GM18505 (cell line): ENCODE data around the gene RCHY1.
A peak's percentile ranks its signal among the peaks of the same experiment; 100 is the strongest.
"Not testable (repeated sequence)": the region's sequence is repeated elsewhere in the genome, so short reads cannot be mapped to it uniquely, and the experiment has no call there.

ENCODE experiments used
- ATAC-seq: cut with Tn5 transposase; IDR thresholded peaks from one replicate; pipeline ENCODE4 v1.9.1; 2021; ENCODE audit not compliant: unreplicated experiment
- POLR2A ChIP-seq: IDR thresholded peaks from 4 replicates; pipeline ENCODE4 v1.6.1; 2011; ENCODE audit warnings: borderline replicate concordance; ENCODE audit not compliant: insufficient read depth, insufficient read length; ENCODE audit errors: extremely low read depth

The RCHY1 gene

GRCh38 chr4:75514131-75514948 lies at the start of gene RCHY1, which contains the start of gene THAP6:
RCHY1 (minus strand) TSS chr4:75514403; CDS start chr4:75514286, 117 bp downstream.
THAP6 (plus strand) TSS chr4:75514473; CDS start chr4:75515453, 980 bp downstream.
- peak; percentile 94 for ATAC-seq
- TF ChIP-seq POLR2A = peak; percentile 98

- no peak for TF ChIP-seq POLR2A
- ATAC-seq = no peak
These were observed 47.6 kb upstream of the RCHY1 start for GRCh38 chr4:75561789-75562188.

- ATAC-seq = no peak
- TF ChIP-seq POLR2A = no peak
These were observed 43.5 kb upstream of the RCHY1 start for GRCh38 chr4:75557696-75558095.

- TF ChIP-seq POLR2A = no peak
- ATAC-seq = peak; percentile 95
These were observed 41.3 kb upstream of the RCHY1 start, which contains the start of gene ODAPH for GRCh38 chr4:75555294-75556164. ODAPH (plus strand) TSS chr4:75556066; CDS start chr4:75556083, 17 bp downstream.

- ATAC-seq = no peak
- TF ChIP-seq POLR2A = no peak
These were observed 38.2 kb upstream of the RCHY1 start for GRCh38 chr4:75552452-75552851.

GRCh38 chr4:75549019-75549418 lies 34.8 kb upstream of the RCHY1 start:
- TF ChIP-seq POLR2A = no peak
- no peak for ATAC-seq

GRCh38 chr4:75547647-75548387 lies 33.6 kb upstream of the RCHY1 start:
- ATAC-seq = no peak
- no peak for TF ChIP-seq POLR2A

- ATAC-seq = no peak
- no peak for TF ChIP-seq POLR2A
These were observed 31.3 kb upstream of the RCHY1 start for GRCh38 chr4:75545526-75545925.

GRCh38 chr4:75544870-75545269 lies 30.7 kb upstream of the RCHY1 start:
- no peak for TF ChIP-seq POLR2A
- no peak for ATAC-seq

GRCh38 chr4:75544220-75544619 lies 30.0 kb upstream of the RCHY1 start:
- not testable (repeated sequence) for ATAC-seq

- ATAC-seq = no peak
- TF ChIP-seq POLR2A = no peak
These were observed 28.6 kb upstream of the RCHY1 start for GRCh38 chr4:75542824-75543223.

- not testable (repeated sequence) for ATAC-seq
These were observed 23.1 kb upstream of the RCHY1 start for GRCh38 chr4:75537308-75537707.

- not testable (repeated sequence) for ATAC-seq
These were observed 19.7 kb upstream of the RCHY1 start for GRCh38 chr4:75533926-75534325.

GRCh38 chr4:75533339-75533887 lies 19.2 kb upstream of the RCHY1 start:
- not testable (repeated sequence) for ATAC-seq

- not testable (repeated sequence) for ATAC-seq
These were observed 17.4 kb upstream of the RCHY1 start for GRCh38 chr4:75531536-75532143.
